K562 (cell line): ENCODE measurements around the gene ALK. TPM values are rescaled to one million over a fixed set of nuclear protein-coding genes. Genes with fewer than 3 reads are reported as not detected.

Experiments
- ATAC-seq: fragments of 200-7000 bp; cut with Tn5 transposase; 3 replicates; pipeline ENCODE4 v1.9.1; 2020; ENCODE audit warnings: moderate library complexity
- BruUV-seq: library from RNA; stranded (reverse); fragments of 400-500 nt; replicated peaks from 2 replicates; lab custom pipeline; 2021; lab: Mats Ljungman, UMichigan
- CTCF ChIA-PET: fragments of 300-600 bp; formaldehyde crosslinking; extraction: SDS; loops from one replicate; lab custom pipeline; 2021; ENCODE audit warnings: low intra/inter-chr PET ratio; lab: Yijun Ruan, JAX
- POLR2A ChIA-PET: fragments of 300-600, 350-650 bp; sonication (Branson Sonifier 250); formaldehyde crosslinking; extraction: SDS; loops from one replicate; lab custom pipeline; 2021; ENCODE audit warnings: antibody characterized with exemption, inconsistent platforms; lab: Yijun Ruan, JAX
- DNase-seq, 4 experiments: peaks; one replicate each; pipeline versions ENCODE4 v3.0.0 to v3.0.0-alpha.2; 2011 to 2018; ENCODE audit warnings: low spot score in 3 of 4, mixed read lengths in 3 of 4; ENCODE audit errors: extremely low read depth in 1 of 4
- FAIRE-seq: peaks from 2 replicates; lab custom pipeline; 2011; peaks lifted over from hg19 to GRCh38; lab: Jason Lieb, UNC
- H2AFZ ChIP-seq: 2 replicates; pipeline ENCODE4 v1.6.0; 2011; ENCODE audit warnings: low read depth, low read length, control low read depth, inconsistent platforms
- H3K27ac ChIP-seq: fragments of 200-600 bp; 3 replicates; pipeline ENCODE4 v1.8.0; 2011; ENCODE audit warnings: low read depth, mild to moderate bottlenecking, control low read depth, inconsistent platforms, low read length, moderate library complexity, mixed read lengths; ENCODE audit errors: extremely low read depth
- H3K27me3 ChIP-seq, 2 experiments: fragments of 300-600 bp in 1 of 2; 2 replicates in 1 of 2; 3 replicates in 1 of 2; pipeline versions ENCODE4 v1.6.0 to v1.8.0; 2011; ENCODE audit warnings: inconsistent platforms in 2 of 2, low read length in 2 of 2, mild to moderate bottlenecking in 1 of 2, mixed read lengths in 1 of 2, moderate library complexity in 1 of 2; ENCODE audit not compliant: control insufficient read depth in 2 of 2, insufficient read depth in 2 of 2
- H3K36me3 ChIP-seq: fragments of 300-600 bp; 3 replicates; pipeline ENCODE4 v1.8.0; 2011; ENCODE audit warnings: mild to moderate bottlenecking, low read length, inconsistent platforms; ENCODE audit not compliant: control insufficient read depth, insufficient read depth
- H3K4me1 ChIP-seq, 2 experiments: fragments of 200-600 bp in 1 of 2; replicated peaks in 1 of 2; 2 replicates in 1 of 2; 3 replicates in 1 of 2; pipeline versions ENCODE4 v1.5.1 to v1.8.0; 2011; ENCODE audit warnings: inconsistent platforms in 2 of 2, low read length in 2 of 2, mild to moderate bottlenecking in 1 of 2, mixed read lengths in 1 of 2, moderate library complexity in 1 of 2; ENCODE audit not compliant: control insufficient read depth in 2 of 2, insufficient read depth in 2 of 2
- H3K4me2 ChIP-seq: 2 replicates; pipeline ENCODE4 v1.6.1; 2011; ENCODE audit warnings: low read length, control low read depth, inconsistent platforms, mixed read lengths; ENCODE audit not compliant: insufficient read depth
- H3K4me3 ChIP-seq: fragments of 200-600 bp; sonication (generic), shearing (Covaris generic); 2 replicates; pipeline ENCODE4 v1.5.1; 2016; ENCODE audit warnings: control low read depth, inconsistent platforms
- H3K79me2 ChIP-seq: fragments of 200-600 bp; 3 replicates; pipeline ENCODE4 v1.8.0; 2011; ENCODE audit warnings: low read length, inconsistent platforms; ENCODE audit not compliant: control insufficient read depth, insufficient read depth
- H3K9ac ChIP-seq, 2 experiments: 2 replicates each; pipeline versions ENCODE4 v1.6.0 to v1.6.1; 2011; ENCODE audit warnings: low read depth in 2 of 2, low read length in 2 of 2, control low read depth in 1 of 2, inconsistent platforms in 1 of 2, mild to moderate bottlenecking in 1 of 2, mixed read lengths in 1 of 2; ENCODE audit not compliant: insufficient read depth in 1 of 2
- H3K9me1 ChIP-seq: one replicate; pipeline ENCODE4 v1.6.0; 2011; ENCODE audit warnings: inconsistent platforms, mild to moderate bottlenecking, low read length, moderate library complexity; ENCODE audit not compliant: control insufficient read depth, insufficient read depth
- H3K9me3 ChIP-seq: replicated peaks from 2 replicates; pipeline ENCODE4 v1.5.1; 2011; ENCODE audit warnings: low read depth, low read length, inconsistent platforms; ENCODE audit not compliant: control insufficient read depth, insufficient read depth
- H4K20me1 ChIP-seq: replicated peaks from 2 replicates; pipeline ENCODE4 v1.6.1; 2011; ENCODE audit warnings: low read length, inconsistent platforms, mixed read lengths; ENCODE audit not compliant: control insufficient read depth, insufficient read depth
- CREB3L1 ChIP-seq: fragments of 450-650 bp; IDR thresholded peaks from 2 replicates; pipeline ENCODE4 v1.6.1; 2014; ENCODE audit warnings: low read depth, mild to moderate bottlenecking, moderate library complexity, borderline replicate concordance
- ETS1 ChIP-seq: conservative IDR thresholded peaks from 2 replicates; pipeline ENCODE4 v1.6.1; 2011; ENCODE audit warnings: low read depth, mild to moderate bottlenecking, low read length; ENCODE audit not compliant: control insufficient read depth
- KLF1 ChIP-seq: fragments of 450-650 bp; IDR thresholded peaks from 2 replicates; pipeline ENCODE4 v1.6.1; 2016; ENCODE audit warnings: missing genetic modification characterization, missing compliant biosample characterization
- LARP7 ChIP-seq: fragments of 450-650 bp; IDR thresholded peaks from 2 replicates; pipeline ENCODE4 v1.6.1; 2016
- RAD51 ChIP-seq: fragments of 450-650 bp; IDR thresholded peaks from 2 replicates; pipeline ENCODE4 v1.7.1; 2016; ENCODE audit warnings: low read depth, mild to moderate bottlenecking, borderline replicate concordance
- ZBTB26 ChIP-seq: fragments of 450-650 bp; formaldehyde crosslinking; IDR thresholded peaks from 2 replicates; pipeline ENCODE4 v1.4.0; 2022; ENCODE audit warnings: missing genetic modification characterization
- WGBS: fragments of 100-300 bp; shearing (Covaris generic); methylation state at CpG from one replicate; pipeline ENCODE4 v1.1.6; 2016; ENCODE audit warnings: low coverage, mixed read lengths; ENCODE audit not compliant: insufficient coverage; ENCODE audit errors: missing lambda C conversion rate; 5-methylcytosine and 5-hydroxymethylcytosine counted together
- in situ Hi-C: fragments of 300-500 bp; cut with MboI; formaldehyde crosslinking; loops from 4 replicates; pipeline ENCODE4 v1.15.0; 2018; ENCODE audit warnings: inconsistent platforms, mixed read lengths
- intact Hi-C: fragments of 100-400 bp; cut with micrococcal nuclease; formaldehyde crosslinking; loops from 2 replicates; pipeline ENCODE4 v1.14.2; 2022
- polyA plus RNA-seq, 8 experiments: library from polyadenylated mRNA; depleted of rRNA in 4 of 8; stranded (reverse) in 5 of 8; unstranded in 3 of 8; fragments of >200 nt; fragmentation: Nextera tagmentation in 2 of 8; fragmentation: Illumina TruSeq in 1 of 8; extraction: Ambion mirVana in 2 of 8; extraction: Trizol in 1 of 8; gene quantifications; 2 replicates each; pipeline versions ENCODE4 v1.2.1 to v1.2.3, GENCODE V29; 2011 to 2014; ENCODE audit warnings: inconsistent platforms in 1 of 8, missing spikeins in 1 of 8
- total RNA-seq, 7 experiments: library from RNA; depleted of rRNA in 6 of 7; stranded (reverse); fragments of >200 nt in 6 of 7; fragmentation: Illumina TruSeq in 2 of 7; extraction: Trizol in 2 of 7; gene quantifications; 2 replicates each; pipeline versions ENCODE4 v1.2.1 to v1.2.3, GENCODE V29; 2011 to 2021; ENCODE audit warnings: low replicate concordance in 1 of 7

Gene ALK
- total and polyA plus RNA-seq, 9 of the 15 experiments (the other 6 are each of a cell fraction or from before 2014, with no cell fraction given): not detected

- H3K4me3 ChIP-seq: no peak overlapping the region
- FAIRE-seq: peak; percentile 19
- H3K4me1 ChIP-seq: no peaks in the 10 kb centered on the region
- no peak overlapping the region for H2AFZ ChIP-seq
- H3K4me2 ChIP-seq: no peak overlapping the region
- no peak overlapping the region for H3K27ac ChIP-seq
- POLR2A ChIA-PET: no interaction called here
- intact Hi-C loops: no loop called here
- no peaks in the 10 kb centered on the region for H3K79me2 ChIP-seq
- no peaks in the 10 kb centered on the region for H3K9me1 ChIP-seq
- H3K9ac ChIP-seq: no peak overlapping the region
- no peaks in the 10 kb centered on the region for H3K36me3 ChIP-seq
- TF ChIP-seq ZBTB26 (CRISPR knock-in tag) (0 out of 2 replicates have a peak, but pooled peaks have one; percentile 22), KLF1 (tag) (no peak)
- H3K27me3 ChIP-seq: no peaks in the 10 kb centered on the region
- DNase-seq: no peak
- in situ Hi-C loops: no loop called here
- no TSS peak for BruUV-seq
- CTCF ChIA-PET: no interaction called here
- H4K20me1 ChIP-seq: no peaks in the 10 kb centered on the region
- no peaks in the 10 kb centered on the region for H3K9me3 ChIP-seq
- no peak for ATAC-seq
- WGBS: 0% methylated on average over 3 of the region's 3 CpGs
These were observed 150.5 kb downstream of the ALK start for GRCh38 chr2:29770846-29771245.

- no peaks in the 10 kb centered on the region for H3K4me1 ChIP-seq
- H3K9me1 ChIP-seq: no peaks in the 10 kb centered on the region
- H3K27ac ChIP-seq: no peak overlapping the region
- CTCF ChIA-PET: no interaction called here
- no peak overlapping the region for H3K9ac ChIP-seq
- no peaks in the 10 kb centered on the region for H3K9me3 ChIP-seq
- no peaks in the 10 kb centered on the region for H3K79me2 ChIP-seq
- no peaks in the 10 kb centered on the region for H3K36me3 ChIP-seq
- POLR2A ChIA-PET: no interaction called here
- ATAC-seq: no peak
- no peak overlapping the region for H2AFZ ChIP-seq
- in situ Hi-C loops (no loop called here), intact Hi-C loops (no loop called here)
- TF ChIP-seq RAD51 (no peak), LARP7 (no peak), ETS1 (no peak), CREB3L1 (no peak)
- no TSS peak for BruUV-seq
- H3K4me3 ChIP-seq: no peak overlapping the region
- H4K20me1 ChIP-seq: no peaks in the 10 kb centered on the region
- DNase-seq: no peak
- no peak overlapping the region for H3K4me2 ChIP-seq
- H3K27me3 ChIP-seq: no peaks in the 10 kb centered on the region
- 0% methylated on average over 4 of the region's 4 CpGs for WGBS
- no peak for FAIRE-seq
These were observed 151.5 kb downstream of the ALK start for GRCh38 chr2:29769847-29770246.
